GM12801 (cell line): ENCODE measurements around the gene VAMP1.

ENCODE experiments used
- CTCF ChIP-seq: IDR thresholded peaks from one replicate; pipeline ENCODE4 v1.5.1; 2011; ENCODE audit warnings: control low read depth; ENCODE audit not compliant: insufficient read length; ENCODE audit errors: extremely low read depth

VAMP1 gene

DNA sequence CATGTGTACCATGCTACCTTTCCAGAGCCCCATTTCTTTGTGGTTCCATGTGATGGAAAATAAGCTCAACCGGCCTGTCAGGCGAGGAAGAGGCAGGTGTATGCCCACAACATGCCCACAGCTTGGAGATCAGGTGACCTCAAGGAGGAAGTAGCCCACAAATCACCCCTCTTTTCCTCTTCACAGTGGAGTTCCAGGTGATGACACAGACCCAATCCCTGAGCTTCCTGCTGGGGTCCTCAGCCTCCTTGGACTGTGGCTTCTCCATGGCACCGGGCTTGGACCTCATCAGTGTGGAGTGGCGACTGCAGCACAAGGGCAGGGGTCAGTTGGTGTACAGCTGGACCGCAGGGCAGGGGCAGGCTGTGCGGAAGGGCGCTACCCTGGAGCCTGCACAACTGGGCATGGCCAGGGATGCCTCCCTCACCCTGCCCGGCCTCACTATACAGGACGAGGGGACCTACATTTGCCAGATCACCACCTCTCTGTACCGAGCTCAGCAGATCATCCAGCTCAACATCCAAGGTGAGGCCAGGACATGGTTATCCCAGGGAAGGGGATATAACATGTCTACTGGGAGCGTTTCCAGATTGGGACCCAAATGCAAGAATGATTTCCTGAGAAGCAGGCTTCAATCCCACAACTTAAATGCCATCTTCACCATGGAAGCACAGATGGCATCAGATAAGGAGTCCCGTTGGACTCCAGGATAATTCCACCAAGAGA lies 13.1 kb downstream of the VAMP1 start:
- TF ChIP-seq CTCF = no peak

GRCh38 chr12:6452944-6453630 lies 17.4 kb downstream of the VAMP1 start:
- TF ChIP-seq CTCF = no peak

DNA sequence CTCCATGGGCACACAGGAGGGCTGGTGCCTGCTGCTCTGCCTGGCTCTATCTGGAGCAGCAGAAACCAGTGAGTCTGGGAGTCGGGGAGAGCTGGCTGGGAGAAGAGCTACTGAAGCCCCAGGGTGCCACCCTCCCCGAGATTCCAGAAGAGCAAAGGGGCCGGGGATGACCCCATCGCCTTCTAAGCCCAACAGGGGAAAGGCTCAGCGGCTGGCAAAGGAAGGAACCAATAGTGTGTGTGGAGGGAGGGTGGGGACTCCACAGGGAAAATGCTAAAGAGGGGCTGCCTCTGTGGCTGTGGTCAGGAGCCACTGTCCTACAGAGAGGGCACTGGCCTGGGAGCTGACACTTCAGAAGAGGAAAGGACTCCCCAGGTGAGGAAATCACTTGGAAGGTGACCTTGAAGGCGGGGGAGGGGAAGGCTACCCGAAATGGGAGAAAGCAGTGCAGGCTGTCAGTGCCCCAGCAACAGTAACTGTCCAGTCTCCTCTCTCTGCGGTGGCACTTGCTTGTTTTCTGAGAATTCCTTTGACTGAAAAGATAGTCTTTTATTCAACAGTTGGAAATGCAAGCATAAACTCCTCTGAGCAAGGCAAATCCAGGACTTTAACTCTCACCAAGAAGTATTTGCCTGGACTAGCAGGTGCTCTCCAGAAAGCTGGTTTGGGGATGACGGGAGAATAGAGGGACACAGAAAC lies 18.1 kb downstream of the VAMP1 start:
- no peak for TF ChIP-seq CTCF

- TF ChIP-seq CTCF = no peak
Measured at GRCh38 chr12:6451348-6452244, 18.9 kb downstream of the VAMP1 start, which contains the start of gene TAPBPL. TAPBPL (plus strand) TSS chr12:6452042; CDS start chr12:6452249, 207 bp downstream.

DNA sequence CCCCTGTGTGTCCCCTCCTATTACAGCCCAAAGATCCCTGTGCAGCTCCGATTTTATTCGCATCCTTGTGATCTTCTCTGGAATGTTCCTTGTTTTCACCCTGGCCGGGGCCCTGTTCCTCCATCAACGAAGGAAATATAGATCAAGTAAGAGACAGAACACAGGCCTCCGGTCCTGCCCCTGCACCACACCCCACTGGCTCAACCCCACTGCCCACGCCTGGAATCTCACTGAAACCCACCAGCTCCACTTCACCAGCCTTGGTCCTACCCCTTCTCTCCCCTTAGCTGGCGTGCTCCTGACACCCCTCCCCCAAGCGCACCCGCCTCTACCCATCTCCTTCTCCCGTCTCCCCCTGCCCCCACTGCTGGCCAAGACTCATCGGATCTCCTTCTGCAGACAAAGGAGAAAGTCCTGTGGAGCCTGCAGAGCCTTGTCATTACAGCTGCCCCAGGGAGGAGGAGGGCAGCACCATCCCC lies 19.6 kb downstream of the VAMP1 start:
- no peak for TF ChIP-seq CTCF

- no peak for TF ChIP-seq CTCF
Measured at GRCh38 chr12:6450091-6450868, 20.2 kb downstream of the VAMP1 start.
